HEK293 (cell line): Measurements from ENCODE around the gene ABCG4.

Source experiments
- CTCF ChIP-seq: fragments of 450-650 bp; formaldehyde crosslinking; IDR thresholded peaks from 2 replicates; pipeline ENCODE4 v1.5.1; 2016; ENCODE audit warnings: missing biosample characterization, missing genetic modification characterization
- GLIS2 ChIP-seq: fragments of 450-650 bp; formaldehyde crosslinking; IDR thresholded peaks from 2 replicates; pipeline ENCODE4 v1.5.1; 2016; ENCODE audit warnings: missing biosample characterization, missing genetic modification characterization
- TSHZ1 ChIP-seq: fragments of 450-650 bp; formaldehyde crosslinking; IDR thresholded peaks from 2 replicates; pipeline ENCODE4 v1.5.1; 2016; ENCODE audit warnings: missing biosample characterization, missing genetic modification characterization, borderline replicate concordance
- YY1 ChIP-seq: fragments of 450-650 bp; formaldehyde crosslinking; IDR thresholded peaks from 2 replicates; pipeline ENCODE4 v1.5.1; 2018; ENCODE audit warnings: missing biosample characterization, missing genetic modification characterization
- ZFP3 ChIP-seq: fragments of 450-650 bp; formaldehyde crosslinking; IDR thresholded peaks from 2 replicates; pipeline ENCODE4 v1.5.1; 2016; ENCODE audit warnings: low read depth, missing biosample characterization, missing genetic modification characterization
- ZNF157 ChIP-seq: fragments of 450-650 bp; formaldehyde crosslinking; IDR thresholded peaks from 2 replicates; pipeline ENCODE4 v1.5.1; 2016; ENCODE audit warnings: missing biosample characterization, missing genetic modification characterization
- ZNF16 ChIP-seq: fragments of 450-650 bp; formaldehyde crosslinking; IDR thresholded peaks from 2 replicates; pipeline ENCODE4 v1.5.1; 2016; ENCODE audit warnings: low read depth, missing biosample characterization, missing genetic modification characterization
- ZNF274 ChIP-seq, 2 experiments: fragments of 200-500 bp in 1 of 2; fragments of 450-650 bp in 1 of 2; sonication (Bioruptor generic) in 1 of 2; formaldehyde crosslinking in 1 of 2; IDR thresholded peaks; 2 replicates each; pipeline versions ENCODE4 v1.5.1 to v1.6.1; 2014 to 2016; ENCODE audit warnings: borderline replicate concordance in 1 of 2, inconsistent platforms in 1 of 2, low read length in 1 of 2, missing biosample characterization in 1 of 2, missing genetic modification characterization in 1 of 2
- ZNF324 ChIP-seq: fragments of 450-650 bp; formaldehyde crosslinking; IDR thresholded peaks from 2 replicates; pipeline ENCODE4 v1.5.1; 2016; ENCODE audit warnings: missing biosample characterization, missing genetic modification characterization
- ZNF335 ChIP-seq: fragments of 450-650 bp; formaldehyde crosslinking; conservative IDR thresholded peaks from 2 replicates; pipeline ENCODE4 v1.5.1; 2016; ENCODE audit warnings: missing biosample characterization, missing genetic modification characterization
- ZNF341 ChIP-seq: fragments of 450-650 bp; formaldehyde crosslinking; IDR thresholded peaks from 2 replicates; pipeline ENCODE4; 2016; ENCODE audit warnings: low read depth, missing biosample characterization, missing genetic modification characterization

- TF ChIP-seq ZNF274 (IDR thresholded peaks at IDR 0.05; ENCODE audit: low read length) (no peak), ZNF274 (tag by site-specific recombination; IDR thresholded peaks at IDR 0.05; ENCODE audit: borderline replicate concordance) (no peak), ZNF324 (no peak), ZNF157 (tag by site-specific recombination) (no peak), ZNF16 (tag by site-specific recombination) (no peak), ZFP3 (no peak), GLIS2 (tag by site-specific recombination) (no peak), TSHZ1 (tag by site-specific recombination) (no peak), YY1 (tag by site-specific recombination) (no peak), ZNF335 (no peak), CTCF (tag by site-specific recombination) (no peak), ZNF341 (tag by site-specific recombination) (no peak)
These were observed 4.4 kb downstream of the ABCG4 start for GRCh38 chr11:119153049-119153818.
